SK-N-DZ (cell line): ENCODE data around the gene RELL2.

Experiments
- DNase-seq: peaks from one replicate; pipeline ENCODE4 v3.0.0-alpha.2; 2015; ENCODE audit warnings: low spot score

Gene RELL2

DNA sequence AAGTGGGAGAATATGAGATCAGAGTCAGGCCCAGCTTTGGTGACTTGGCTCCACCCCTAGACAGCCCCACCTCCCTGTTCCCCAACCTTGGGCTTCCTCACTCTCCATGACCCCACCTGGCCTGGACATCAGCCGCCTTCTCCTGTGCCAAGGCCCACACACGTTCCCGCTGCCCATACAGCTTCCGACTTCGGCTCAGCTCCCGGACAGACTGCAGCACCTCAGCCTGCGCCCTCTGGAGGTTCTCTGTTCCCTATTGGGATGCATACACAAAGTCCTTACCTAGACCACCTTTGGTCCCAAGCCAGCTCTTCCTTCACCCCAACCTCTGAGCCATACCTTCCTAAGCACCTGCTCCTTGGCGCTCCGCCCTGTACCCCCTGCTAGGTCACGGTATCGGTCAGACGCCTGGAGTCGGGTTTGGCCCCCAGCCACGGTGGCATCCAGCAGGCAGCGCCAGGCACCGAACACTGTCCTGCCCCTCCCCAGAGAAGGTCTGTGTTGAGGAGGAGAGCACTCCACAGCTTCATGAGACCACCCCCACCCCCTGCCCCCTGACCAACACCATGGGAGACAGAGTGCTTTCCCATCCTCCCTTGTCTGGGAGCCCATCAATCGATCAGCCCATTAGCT lies 12.4 kb downstream of the RELL2 start:
- DNase-seq, result no peak

DNA sequence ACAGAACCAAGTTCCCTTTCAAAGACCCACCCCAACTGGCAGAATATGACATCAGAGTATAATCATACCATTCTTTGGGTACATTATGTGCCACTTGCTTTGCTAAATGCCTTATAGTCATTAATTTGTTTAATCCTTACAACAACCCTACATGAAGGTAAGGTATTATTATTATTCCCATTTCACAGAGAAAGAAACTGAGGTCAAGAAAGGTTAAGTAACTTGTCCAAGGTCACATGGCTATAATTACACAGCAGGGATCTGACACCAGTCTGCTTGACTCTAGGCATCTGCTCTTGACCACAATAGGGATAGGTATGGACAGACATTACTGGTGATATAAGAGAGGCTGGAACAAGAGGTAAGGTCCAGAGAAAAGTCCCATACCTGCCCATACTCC lies 13.2 kb downstream of the RELL2 start:
- DNase-seq, result no peak

GRCh38 chr5:141650851-141651727 lies 14.3 kb downstream of the RELL2 start, which contains the start of gene FCHSD1:
Gene FCHSD1, minus strand, starts transcription at chr5:141651418. Its CDS starts 50 bp downstream, at chr5:141651368.
- peak; percentile 77 for DNase-seq

DNA sequence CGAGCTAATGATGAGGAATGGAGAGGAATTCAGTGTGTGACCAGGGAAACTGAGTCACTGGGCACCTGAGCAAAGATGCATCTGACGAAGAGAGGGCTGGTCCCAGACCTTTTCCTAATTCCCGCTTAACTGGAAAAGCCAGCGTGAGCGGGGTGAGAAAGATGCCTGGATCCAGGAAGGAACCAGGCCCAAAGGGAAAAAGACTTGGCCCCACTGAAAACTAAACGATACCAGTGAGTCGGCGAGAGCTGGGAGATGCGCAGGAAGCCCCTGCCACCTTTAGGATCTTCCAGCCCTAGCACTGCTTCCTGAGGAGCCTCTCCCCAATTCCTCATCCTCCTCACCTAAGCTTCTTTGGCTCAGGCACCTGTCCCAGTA lies 14.9 kb downstream of the RELL2 start:
- DNase-seq, result no peak

DNA sequence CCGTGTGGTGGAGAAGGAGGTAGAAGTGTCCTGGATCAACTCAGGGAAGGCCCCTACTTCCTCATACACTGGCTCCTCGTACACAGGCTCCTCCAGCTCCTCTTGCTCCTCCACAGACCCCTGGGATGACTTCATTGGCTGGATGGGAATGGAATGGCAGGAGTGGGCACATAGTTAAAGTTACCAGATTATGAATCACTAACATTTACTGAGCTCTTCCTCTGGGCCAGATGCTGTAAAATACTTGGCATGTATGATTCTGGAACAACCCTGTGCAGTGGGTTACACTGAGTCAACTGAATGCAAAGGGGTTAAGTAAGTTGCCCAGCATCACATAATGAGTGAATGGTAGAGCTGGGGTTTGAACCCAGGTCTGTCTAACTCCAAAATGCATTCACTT lies 17.5 kb downstream of the RELL2 start:
- no peak for DNase-seq

DNA sequence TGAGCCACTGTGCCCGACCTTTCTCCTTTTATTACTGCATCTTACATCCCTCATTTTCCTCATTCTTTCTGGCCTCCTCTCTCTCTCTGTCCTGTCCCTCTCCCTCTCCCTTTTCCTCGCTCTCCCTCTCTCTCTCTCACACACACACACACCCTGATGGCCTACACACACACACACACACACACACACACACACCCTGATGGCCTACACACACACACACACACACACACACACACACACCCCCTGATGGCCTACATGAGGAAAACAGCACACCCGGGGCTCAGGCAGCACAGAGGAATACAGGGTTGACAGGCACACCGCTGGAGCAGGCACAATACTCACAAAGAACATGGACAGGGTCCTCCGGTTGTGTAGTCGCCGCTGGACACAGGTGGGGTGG lies 18.2 kb downstream of the RELL2 start:
- no peak for DNase-seq

DNA sequence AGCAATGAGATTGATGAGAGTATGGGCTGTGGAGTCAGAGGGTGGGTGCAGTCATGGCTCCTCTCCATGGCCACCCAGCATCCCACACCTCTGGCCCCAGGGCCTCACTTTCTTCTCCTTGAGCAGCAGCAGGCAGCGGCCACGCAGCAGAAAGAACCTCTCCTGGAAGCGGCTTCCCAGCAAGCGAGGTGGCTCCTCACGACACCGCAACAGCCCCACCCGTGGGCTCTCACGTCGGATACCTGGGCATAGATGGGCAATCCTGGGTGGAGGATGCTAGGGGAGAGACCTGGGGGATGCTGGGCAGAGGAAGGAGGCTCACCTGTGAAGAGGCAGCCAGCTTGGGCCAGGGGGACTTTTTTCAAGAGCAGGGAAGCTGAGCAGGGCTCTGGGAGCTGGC lies 19.6 kb downstream of the RELL2 start:
- no peak for DNase-seq

GRCh38 chr5:141657404-141657803 lies 20.6 kb downstream of the RELL2 start:
- DNase-seq, result no peak

DNA sequence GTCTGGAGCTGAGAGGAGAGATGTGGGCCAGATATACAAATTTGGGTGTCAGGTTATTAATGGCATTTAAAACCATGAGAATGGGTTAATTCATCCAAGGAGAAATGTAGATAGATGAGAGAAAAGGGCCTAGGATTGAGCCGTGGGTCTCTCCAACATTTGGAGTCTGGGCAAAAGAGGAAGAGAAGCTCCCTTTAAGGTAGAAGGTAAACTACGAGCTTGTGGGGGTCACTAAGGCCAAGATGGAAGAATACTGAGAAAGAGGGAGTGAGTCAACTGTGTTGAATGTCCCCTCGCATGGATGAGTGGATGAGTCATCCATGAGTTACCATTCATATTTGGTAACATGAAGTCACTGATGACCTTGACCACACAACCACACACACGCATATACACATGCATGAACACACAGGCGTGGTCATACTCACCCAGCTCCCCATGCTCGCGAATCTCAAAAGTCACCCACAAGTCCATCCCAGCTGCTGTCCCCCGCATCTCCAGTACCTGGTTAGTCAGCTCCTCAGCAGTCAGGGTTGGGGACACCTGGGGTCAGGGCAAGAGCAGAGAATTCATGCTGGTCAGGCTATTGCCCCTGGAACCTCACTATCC lies 21.2 kb downstream of the RELL2 start:
- no peak for DNase-seq

- no peak for DNase-seq
Observed at GRCh38 chr5:141662028-141662427, 25.2 kb downstream of the RELL2 start.

- no peak for DNase-seq
Observed at GRCh38 chr5:141663506-141663905, 26.7 kb downstream of the RELL2 start.

DNA sequence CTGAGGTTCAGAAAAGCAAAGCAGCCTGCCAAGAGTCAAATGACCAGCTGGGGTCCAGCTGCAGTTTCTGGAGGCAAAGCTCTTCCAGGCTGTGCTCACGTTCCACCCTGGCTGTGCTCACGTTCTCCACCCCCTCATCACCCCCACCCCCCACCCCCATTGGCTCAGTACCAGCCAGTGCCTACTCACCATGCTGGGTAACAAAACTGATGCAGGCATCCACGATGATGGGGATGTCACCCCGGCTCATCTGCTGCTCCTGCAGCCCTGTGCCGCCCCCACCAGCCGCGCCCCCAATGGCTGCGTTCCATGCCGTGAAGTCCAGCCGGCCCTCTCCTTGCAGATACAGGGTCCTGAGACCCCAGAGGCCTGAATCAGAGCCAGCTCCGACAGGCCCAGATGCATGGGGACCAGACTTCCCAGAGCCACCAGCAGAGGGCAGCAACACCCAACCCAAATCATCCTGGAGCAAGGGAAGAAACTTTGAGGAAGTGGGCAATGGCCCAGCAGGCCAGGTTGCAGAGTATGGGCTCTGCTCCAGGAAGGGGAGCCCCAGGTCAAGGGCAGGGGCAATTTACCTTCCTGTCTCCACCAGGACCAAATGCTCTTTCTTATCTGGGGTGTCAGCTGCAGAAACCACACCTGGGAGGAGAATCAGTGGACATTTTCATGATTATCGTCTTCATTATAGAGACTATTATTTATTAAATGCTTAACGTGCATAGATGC lies 28.1 kb downstream of the RELL2 start:
- DNase-seq, result peak; percentile 77

GRCh38 chr5:141665995-141666940 lies 29.5 kb downstream of the RELL2 start:
- DNase-seq, result no peak

GRCh38 chr5:141668601-141669265 lies 31.9 kb downstream of the RELL2 start:
- no peak for DNase-seq

GRCh38 chr5:141669520-141669919 lies 32.7 kb downstream of the RELL2 start:
- DNase-seq, result no peak

DNA sequence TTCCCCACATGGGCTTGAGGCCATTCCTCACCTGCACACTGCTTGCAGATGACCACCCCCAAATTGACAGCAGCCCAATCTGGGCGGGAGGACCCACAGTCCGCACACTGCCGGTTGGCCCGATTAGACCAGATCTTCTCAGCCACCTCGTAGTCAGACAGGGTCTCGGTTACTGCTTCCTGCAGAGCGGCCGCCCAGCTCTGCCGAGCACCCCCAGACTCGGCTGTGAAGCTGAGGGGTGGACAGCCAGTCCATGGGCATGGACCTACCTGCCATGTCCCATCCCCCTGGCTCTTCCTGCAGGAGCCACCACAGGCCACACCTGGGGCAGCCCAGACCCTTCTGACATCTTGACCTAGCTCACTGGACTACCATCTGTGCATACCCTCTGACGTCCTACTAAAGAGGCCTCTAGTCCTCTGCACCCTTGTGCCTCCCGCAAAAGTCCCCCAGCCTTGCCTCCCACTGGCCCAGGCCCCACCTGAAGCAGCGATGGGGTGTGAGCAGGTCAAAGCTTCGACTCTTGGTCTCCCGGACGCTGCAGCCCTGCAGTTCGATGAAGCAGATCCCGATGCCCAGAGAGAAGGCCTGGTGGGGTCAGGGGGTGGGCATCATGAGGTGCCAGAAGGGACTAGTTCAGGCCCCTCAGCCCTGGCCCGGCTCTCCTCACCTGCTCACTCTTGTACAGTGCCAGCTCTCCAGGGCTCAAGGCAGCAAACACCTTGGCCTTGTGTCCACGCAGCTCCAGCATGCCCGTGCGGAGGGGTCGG lies 35.5 kb downstream of the RELL2 start:
- DNase-seq, result no peak

GRCh38 chr5:141672841-141673813 lies 36.3 kb downstream of the RELL2 start:
- peak; percentile 44 for DNase-seq

GRCh38 chr5:141674747-141675146 lies 38.0 kb downstream of the RELL2 start:
- DNase-seq, result no peak
